Nucleus accumbens (tissue), 56 donors: ENCODE data around the gene RBFOX2.

ENCODE experiments used
- DNase-seq, 56 donors: peaks; one replicate each; lab custom pipeline; 2025; lab: John Stamatoyannopoulos, UW

The RBFOX2 gene

DNA sequence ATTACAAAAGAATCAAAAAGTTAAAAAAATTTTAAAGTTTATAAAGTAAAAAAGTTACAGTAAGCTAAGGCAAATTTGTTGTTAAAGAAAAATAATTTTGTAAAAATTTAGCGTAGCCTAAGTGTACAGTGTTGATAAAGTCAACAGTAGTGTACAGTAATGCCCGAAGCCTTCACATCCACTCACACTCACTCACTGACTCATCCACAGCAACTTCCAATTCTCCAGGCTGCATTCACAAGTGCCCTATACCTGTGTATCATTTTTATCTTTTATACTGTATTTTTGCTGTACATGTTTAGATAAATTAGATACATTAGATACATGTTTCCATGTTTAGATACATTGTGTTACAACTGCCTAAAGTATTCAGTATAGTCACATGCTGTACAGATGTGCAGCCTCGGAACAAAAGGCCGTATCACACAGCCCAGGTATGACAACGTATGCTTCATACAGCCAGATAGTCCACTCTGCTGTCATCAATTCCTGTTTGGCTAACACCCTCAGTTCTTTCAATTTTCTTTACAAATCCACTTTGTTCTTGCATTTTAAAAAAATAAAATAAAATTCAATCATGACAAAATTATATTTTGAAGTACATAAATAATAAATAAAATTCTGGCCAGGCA, 80.7 kb downstream of the RBFOX2 start:
- DNase-seq, result no peak

DNA sequence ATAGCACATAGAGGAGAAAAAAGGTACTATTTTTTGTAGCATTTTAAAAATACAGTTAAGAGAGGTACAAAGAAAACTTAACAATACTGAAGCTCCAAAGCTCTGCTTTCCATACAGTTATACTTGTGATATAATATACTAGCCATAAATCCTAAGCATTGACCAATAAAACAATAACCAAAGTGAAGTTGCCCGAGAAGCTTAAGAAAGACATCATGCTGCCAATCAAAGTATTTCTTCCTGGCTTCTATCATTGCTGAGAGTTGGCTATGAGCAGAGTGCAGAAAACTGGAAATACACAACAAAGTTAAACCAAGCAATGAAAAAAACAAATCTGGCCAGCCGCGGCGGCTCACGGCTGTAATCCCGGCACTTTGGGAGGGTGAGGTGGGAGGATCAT, 84.2 kb downstream of the RBFOX2 start:
- no peak for DNase-seq

DNA sequence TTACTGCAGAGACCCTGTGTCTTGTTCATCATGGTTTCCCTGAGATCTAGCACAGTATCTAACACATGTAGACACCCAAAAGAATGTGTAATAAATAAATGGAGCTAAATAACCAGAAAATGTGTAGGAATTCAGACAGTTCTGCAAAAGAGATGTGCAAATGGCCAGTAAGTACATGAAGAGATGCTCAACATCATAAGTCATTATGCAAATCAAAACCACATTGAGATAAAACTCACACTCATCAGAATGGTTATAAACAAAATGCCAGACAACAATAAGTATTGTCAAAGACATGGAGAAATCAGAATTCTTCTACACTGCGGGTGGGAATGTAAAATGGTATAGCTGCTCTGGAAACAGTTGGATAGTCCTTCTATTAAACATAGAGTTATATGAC, 88.5 kb downstream of the RBFOX2 start:
- no peak for DNase-seq

DNA sequence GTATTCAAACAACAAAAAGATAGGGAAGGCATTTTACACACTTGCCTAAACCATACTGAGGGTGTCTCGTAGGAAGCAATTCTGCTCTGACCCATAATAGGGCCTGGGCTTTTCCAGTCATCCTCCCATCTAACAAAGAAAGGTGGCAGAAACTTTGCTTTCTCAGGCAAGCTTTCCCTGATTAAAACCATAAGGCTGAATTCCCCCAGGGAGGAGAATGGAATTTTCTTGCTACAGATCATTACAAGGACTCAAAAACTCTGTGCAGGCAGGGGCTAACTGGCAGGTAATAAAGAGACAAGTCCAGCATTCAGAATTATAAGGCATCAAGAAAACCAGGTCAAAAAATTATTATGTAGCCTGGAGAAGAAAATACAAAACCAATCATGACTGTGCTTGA, 90.4 kb downstream of the RBFOX2 start:
- no peak for DNase-seq

DNA sequence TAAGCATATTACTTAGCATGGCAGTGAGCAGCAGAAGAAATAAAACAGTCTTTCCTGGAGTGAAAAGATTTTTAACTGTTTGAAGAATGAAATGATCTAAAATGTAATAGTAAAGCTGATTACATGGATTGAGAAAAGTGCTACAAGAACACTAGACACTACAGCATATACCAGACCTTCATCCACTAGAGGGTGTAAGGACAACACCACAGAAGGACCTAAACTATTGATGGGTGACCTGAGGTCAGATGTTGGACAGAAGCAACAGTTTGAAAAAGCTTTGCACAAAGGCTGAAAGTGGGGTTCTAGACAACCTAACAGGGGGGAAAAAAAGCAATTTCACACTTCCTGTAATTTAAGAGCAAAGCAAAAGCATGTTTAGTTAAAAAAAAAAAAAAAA, 97.7 kb downstream of the RBFOX2 start:
- peak in 5 of 56 donors; percentile 3 to 30 (median 22) for DNase-seq

DNA sequence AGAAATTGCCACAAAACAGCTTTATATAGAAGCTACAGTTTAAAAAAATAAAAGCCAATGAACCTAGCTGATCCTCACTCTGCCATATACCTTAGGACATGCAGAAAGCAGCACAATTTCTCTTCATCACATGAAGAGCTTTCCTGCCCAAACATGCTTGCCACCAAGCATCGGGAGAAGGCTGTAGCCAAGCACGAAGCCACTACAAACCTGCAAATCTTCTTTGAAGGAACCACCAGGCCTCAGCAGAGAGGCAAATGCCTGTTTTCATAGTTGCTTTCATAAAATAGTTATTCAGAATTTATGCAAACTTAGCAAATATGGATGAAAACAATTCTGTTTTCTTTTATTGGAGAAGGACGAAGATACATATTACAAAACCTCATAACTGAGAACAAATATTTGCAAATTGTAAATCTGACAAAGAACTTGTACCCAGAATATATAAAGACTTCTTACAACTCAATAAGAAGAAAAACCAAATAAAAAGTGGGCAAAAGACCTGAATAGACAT, 100.3 kb downstream of the RBFOX2 start:
- no peak for DNase-seq

DNA sequence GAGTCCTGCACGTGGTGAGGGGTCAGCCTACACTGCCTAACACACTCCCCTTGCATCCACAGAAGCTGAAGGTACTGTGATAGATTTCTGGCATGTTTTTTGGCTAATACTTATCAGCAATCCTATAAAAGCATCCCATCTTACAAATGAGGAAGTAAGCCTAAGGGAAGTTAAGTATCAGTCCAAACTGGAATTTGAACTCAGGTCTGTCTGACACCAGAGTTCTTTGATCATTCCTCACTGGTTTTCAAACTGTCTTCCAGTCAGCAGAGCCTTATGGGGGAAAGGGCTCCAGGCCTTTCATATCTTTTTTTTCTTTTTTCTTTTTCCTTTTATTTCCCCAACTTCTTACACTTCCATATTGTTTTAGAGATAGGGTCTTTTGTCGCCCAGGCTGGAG, 105.6 kb downstream of the RBFOX2 start:
- no peak for DNase-seq

DNA sequence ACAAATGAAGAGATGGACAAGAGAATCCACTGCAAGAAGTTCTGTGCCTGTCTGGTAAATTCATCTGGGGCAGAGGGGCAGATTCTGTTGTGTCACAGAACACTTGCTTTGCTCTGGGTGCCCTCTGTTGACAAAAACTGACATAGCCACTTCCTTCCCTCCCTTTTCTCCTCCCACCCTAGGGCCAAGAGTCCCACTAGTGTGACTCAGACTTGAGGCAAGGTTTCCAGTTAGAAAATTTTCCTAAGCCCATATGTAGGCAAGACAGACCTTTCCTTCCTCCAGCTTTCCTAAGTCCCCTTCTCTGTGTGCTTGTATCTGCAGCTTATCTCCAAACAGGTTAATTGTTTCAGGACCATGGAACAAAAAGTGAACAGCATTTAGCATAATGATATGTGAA, 106.8 kb downstream of the RBFOX2 start:
- peak in 21 of 56 donors; percentile 1 to 59 (median 26) for DNase-seq

DNA sequence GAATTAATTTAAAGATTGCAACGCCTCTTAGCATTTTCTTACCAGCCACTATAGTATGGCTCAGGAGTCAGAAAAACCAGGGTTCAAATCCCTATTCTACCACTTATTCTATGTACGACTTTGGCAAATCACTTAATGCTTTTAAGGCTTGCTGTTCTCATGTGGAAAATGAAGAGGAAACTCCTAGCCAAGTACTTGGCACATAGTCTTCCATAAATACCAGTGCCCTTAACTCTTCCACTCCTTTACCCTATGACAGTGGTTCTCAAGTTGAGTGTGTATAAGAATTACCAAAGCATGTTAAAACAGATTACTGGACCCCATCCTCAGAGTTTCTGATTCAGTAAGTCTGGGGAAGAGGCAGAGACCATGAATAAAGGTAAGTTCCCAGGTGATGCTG, 107.6 kb downstream of the RBFOX2 start:
- DNase-seq, result no peak

DNA sequence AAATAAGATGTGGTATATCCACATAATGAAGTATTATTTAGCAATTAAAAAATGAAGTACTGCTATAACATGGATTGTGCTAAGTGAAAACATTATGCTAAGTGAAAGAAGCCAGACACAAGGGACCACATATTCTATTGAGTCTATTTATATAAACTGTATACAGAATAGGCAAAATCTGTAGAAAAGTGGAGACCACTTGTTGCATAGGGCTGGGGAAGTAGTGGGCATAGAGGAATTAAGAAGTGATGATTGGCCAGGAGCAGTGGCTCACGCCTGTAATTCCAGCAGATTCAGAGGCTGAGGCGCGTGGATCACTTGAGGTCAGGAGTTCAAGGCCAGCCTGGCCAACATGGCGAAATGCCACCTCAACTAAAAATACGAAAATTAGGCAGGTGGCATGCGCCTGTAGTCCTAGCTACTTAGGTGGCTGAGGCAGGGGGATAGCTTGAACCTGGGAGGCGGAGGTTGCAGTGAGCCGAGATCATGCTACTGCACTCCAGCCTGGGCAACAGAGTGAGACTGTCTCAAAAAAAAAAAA, 109.6 kb downstream of the RBFOX2 start:
- no peak for DNase-seq

DNA sequence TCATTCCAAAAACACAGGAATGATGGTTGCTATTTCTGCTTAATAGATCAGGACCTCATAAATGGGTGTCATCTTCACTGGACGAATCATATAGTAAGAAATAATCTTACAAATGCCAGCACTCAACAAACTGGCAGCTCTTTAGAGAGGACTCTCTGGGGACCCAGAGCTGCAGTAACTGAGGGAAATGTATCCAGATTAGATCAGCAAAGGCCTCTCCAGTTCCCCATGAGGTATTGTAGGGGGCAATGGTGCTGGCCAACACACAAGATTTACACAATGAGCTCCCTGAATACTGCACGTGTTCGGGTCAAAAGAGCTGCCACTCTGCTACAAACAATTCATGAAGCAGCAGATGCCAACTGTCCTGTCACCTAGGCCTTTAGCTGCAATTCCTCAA, 110.2 kb downstream of the RBFOX2 start:
- peak in 6 of 56 donors; percentile 3 to 16 (median 12) for DNase-seq

DNA sequence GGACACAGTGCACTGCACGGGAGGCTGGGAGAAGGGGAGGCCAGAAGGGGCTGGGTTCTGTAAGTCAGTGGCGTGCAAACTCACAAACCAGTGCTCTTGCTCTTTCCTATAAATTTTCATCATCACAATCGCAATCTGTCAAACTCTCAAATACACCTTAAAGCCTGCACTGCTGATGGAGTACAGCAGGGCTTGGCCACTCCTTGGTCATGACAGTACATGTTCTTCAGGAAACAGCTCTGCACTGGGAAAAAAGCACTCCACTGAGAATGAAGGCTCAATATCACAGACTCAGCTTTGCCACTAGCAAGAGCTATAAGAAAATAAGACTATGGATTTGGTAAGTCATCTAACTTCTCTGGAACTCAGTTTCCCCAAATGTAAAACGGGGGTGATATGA, 111.0 kb downstream of the RBFOX2 start:
- no peak for DNase-seq

DNA sequence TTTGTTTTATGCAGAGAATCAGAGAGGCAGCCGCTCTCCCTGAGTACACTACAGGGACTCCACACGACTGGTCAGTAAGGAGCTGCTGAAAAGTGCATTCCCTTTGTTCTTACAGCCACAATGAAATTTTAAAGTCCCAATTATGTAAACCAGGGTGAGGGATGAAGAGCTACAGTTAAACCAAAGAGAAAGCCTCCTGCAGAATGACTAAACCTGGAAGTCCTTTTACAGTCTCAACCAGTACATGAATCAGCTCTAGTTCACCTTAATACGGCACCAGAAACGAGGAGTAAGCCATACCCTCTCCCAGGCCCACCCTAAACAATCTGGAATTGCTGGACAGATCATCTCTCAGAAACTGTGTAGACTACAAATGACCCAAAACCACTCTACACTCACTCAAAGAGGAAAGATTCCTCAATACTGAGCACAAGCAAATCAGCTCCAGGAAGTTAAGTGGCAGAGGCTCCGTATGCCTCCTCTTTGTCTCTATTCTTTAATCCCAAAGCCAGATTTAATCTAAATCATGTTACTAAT, 113.1 kb downstream of the RBFOX2 start:
- DNase-seq, result peak in 2 of 56 donors; percentile 16 to 34

DNA sequence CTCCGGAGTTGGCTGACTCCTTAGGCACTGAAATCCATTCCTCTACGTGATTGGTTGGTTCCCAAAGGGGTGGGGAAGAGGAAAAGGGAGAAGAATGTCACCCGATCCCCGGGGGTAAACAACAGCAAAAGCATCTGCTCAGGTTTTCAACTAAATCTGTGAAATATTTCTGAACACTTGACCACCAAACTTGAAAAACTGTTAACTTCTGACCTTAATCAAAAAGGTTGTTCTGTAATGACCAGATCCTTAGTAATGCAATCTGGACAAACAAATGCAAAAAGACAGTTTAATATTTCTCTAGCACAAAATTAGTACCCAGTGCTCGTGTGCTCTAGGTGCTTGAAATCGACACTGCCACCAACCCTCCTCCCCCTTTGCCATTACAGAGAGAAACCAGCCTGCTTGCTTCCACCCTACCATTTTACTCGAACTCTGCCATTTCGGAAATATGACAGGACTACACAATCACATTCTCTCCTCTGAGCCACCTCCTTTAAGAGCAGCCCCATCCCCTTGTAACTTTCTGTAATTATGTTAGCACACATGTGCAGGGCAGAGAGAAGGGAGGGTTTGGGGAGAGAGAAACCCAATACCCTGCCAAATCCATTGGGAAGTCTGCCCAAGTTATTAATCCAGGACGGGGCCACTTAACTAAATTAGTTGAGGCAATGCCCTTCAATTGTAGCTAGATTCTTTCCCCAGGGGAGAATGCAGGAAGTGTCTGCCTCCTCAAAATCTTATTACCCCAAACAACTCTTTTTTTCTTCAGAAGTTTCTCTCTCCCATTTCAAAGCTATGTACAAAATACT, 113.8 kb downstream of the RBFOX2 start:
- peak in 49 of 56 donors; percentile 7 to 85 (median 62) for DNase-seq

DNA sequence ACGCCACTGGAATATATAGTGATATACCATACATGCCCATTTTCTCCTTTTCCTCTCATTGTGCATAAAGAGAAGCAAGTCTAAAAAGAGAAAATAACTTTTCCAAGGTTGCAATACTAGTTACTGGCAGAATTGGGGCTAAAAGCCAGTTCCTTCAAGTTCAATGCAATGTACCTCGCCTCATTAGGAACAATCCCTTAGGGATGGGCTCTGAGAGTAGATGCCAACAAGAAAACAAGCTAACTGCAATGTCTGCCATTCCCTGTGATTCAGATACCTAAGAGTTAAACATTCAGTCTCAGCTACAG, 114.3 kb downstream of the RBFOX2 start:
- peak in 2 of 56 donors; percentile 28 to 40 for DNase-seq

DNA sequence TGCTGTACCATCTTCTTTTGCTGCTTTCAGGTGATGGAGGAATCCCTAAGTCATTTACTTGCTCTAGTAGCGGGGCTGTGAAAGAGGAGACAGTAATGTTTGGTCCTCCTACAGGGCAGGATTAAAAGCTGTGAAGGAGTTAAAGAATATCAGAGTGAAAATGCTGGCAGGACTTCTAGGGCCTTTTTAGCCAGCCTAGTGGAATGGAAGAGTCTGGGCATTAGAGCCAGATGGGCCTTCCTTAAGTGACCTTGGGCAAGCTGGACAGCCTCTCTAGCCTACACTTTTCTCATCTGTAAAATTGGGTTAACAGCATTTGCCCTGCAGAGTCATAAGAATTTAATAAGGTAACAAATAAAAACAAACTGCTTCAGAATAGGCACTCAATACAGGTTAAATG, 114.7 kb downstream of the RBFOX2 start:
- no peak for DNase-seq

DNA sequence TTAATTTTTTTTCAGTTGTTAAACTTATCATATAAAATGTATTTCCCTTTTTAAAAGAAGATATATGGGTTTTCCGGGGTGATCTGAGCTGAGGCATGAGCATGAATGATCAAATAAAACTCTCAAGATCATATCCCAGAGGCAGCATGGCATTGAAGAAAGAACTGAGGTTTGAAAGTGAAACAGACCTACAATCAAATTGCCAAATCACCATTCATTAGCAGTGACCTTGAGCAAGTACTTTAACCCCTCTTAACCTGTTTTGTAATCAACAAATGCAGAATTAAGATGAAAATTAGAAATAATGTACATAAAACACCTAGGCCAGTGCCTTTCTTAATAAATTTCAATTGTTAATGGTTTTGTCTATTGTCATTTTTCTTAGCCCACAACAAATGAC, 116.0 kb downstream of the RBFOX2 start:
- no peak for DNase-seq

DNA sequence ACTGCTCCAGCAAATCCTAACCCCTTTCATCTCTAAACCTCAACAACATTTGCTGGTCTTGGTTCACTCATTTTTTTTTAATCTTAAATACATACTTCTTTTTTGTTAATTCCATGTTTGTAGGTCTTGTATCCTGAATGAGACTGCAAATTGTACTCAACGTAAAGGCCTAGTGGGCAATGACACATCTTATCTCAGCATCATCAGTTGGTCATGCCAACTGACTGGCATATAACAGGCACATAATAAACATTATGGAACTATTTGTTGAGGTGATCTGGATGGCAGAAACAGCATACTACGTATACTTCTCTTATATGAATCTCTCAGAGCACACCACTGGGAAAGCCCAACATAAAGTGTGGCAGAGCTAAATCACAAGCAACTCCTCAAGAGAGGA, 116.7 kb downstream of the RBFOX2 start:
- DNase-seq, result no peak

DNA sequence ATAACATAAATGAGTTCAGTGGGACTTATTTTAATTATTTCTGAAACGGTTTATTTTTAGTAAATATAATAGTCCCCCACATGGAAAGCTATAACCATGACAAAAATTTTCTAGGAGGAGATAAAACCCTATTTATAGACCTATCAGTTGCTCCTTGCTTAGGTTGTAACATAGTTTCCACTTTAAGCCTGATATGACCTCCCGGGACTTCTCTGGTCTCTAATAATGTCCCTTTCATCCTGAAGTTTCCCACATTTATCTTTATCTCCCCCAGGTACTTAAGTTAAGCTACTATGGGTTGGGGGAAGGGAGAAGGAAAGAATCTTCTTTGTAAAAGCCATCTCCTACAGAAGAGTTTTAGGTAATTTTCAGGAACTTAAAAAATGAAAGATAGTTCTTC, 117.7 kb downstream of the RBFOX2 start:
- no peak for DNase-seq

DNA sequence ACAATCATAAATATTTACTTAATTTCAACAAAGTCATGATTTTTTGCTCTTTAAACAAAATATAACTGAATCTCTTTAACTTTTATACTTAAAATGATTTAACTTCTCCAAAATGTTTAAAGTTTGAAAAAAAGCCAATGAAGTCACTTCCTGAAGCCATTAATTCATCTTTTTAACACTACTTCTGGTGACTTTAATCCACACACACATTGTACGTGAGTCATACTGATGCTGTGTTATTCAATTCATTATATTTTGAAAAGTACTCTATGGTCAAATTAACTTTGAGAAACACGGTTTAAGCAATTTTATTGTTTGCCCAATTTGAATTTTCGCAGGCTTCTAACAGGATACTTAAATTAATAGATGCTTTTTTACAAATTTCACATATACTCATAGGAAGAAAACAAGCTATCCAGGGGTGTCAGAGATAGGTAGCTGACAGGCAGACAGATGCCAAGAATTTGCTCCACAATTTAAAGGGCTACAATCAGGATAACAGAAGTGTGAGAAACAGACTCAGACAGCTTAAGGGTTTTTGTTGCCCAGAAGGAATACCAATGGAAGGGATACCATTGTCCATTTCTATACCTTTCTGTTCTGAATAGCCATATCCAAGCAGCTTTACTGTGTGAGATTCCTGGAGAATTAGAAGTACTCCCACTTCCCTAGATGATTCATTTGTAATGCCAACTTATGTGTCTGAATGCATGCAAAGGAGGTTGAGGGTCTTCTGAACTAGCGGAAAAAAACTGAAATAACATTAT, 118.4 kb downstream of the RBFOX2 start:
- DNase-seq, result no peak

DNA sequence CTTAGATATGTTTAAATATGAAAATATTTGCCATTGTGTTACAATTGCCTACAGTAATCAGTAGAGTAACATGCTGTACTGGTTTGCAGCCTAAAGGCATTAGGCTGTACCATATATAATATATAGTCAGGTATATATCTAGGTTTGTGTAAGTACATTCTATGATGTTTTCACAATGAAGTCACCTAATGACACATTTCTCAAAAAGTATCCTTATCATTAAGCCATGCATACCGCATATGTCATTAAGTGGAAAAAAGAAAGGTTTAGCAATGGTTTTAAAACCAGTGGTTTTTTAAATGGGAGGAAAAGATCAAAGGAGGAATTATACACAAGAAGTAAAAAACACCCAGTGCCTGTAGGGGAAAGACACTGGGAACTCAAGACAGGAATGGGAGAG, 122.7 kb downstream of the RBFOX2 start:
- no peak for DNase-seq
